H1 (cell line): ENCODE measurements around the gene CLUH. TPM values are rescaled to one million over a fixed set of nuclear protein-coding genes. Genes with fewer than 3 reads are reported as not detected.

Source experiments
- CTCF ChIA-PET: fragments of 300-600 bp; sonication (Branson Sonifier 250); formaldehyde crosslinking; loops from one replicate; lab custom pipeline; 2021; ENCODE audit not compliant: partially characterized antibody; lab: Charles Lee
- POLR2A ChIA-PET: fragments of 300-600 bp; sonication (Branson Sonifier 250); formaldehyde crosslinking; loops from one replicate; lab custom pipeline; 2021; ENCODE audit warnings: inconsistent platforms; ENCODE audit not compliant: partially characterized antibody; lab: Charles Lee
- DNase-seq, 2 experiments: peaks; one replicate each; pipeline versions ENCODE4 v3.0.0 to v3.0.0-alpha.2; 2010 to 2022; ENCODE audit warnings: low spot score in 2 of 2, low read depth in 1 of 2, mixed read lengths in 1 of 2
- FAIRE-seq: peaks from 2 replicates; lab custom pipeline; 2011; peaks lifted over from hg19 to GRCh38; lab: Jason Lieb, UNC
- H2AFZ ChIP-seq: 2 replicates; pipeline ENCODE4 v1.8.1; 2012; ENCODE audit warnings: low read length, inconsistent platforms
- H2AK5ac ChIP-seq: 2 replicates; pipeline ENCODE4 v1.6.1; 2013; ENCODE audit warnings: low read depth, low read length
- H2BK120ac ChIP-seq: replicated peaks from 2 replicates; pipeline ENCODE3; 2013; ENCODE audit warnings: low read depth, low read length, inconsistent platforms
- H2BK12ac ChIP-seq: 2 replicates; pipeline ENCODE4 v1.6.1; 2013; ENCODE audit warnings: low read depth, low read length
- H2BK15ac ChIP-seq: 2 replicates; pipeline ENCODE4 v1.6.1; 2013; ENCODE audit warnings: low read length
- H2BK20ac ChIP-seq: 2 replicates; pipeline ENCODE4 v1.6.1; 2013; ENCODE audit warnings: low read length
- H2BK5ac ChIP-seq: 2 replicates; pipeline ENCODE4 v1.6.1; 2013; ENCODE audit warnings: low read depth, low read length
- H3K14ac ChIP-seq: 2 replicates; pipeline ENCODE4 v1.6.1; 2013; ENCODE audit warnings: inconsistent platforms; ENCODE audit not compliant: insufficient read length
- H3K18ac ChIP-seq: 2 replicates; pipeline ENCODE4 v1.6.1; 2013; ENCODE audit warnings: low read length; ENCODE audit errors: extremely low read depth
- H3K23ac ChIP-seq: 2 replicates; pipeline ENCODE4 v1.6.1; 2013; ENCODE audit warnings: inconsistent platforms; ENCODE audit not compliant: insufficient read length
- H3K23me2 ChIP-seq: 2 replicates; pipeline ENCODE4 v1.6.1; 2013; ENCODE audit warnings: low read depth, low read length
- H3K27ac ChIP-seq: 2 replicates; pipeline ENCODE4 v1.6.1; 2011; ENCODE audit warnings: low read depth, low read length, inconsistent platforms
- H3K27me3 ChIP-seq, 4 experiments: replicated peaks in 1 of 4; 1 replicate in 1 of 4; 2 replicates in 3 of 4; pipeline versions ENCODE4 v1.6.1 to v1.8.1; 2011 to 2013; ENCODE audit warnings: low read length in 3 of 4, mild to moderate bottlenecking in 3 of 4, inconsistent platforms in 2 of 4, mixed read lengths in 2 of 4, moderate library complexity in 1 of 4; ENCODE audit not compliant: control insufficient read depth in 3 of 4, insufficient read depth in 3 of 4; ENCODE audit errors: extremely low read depth in 1 of 4
- H3K36me3 ChIP-seq, 4 experiments: 2 replicates each; pipeline versions ENCODE4 v1.6.1 to v1.8.1; 2011 to 2013; ENCODE audit warnings: mild to moderate bottlenecking in 4 of 4, low read length in 3 of 4, moderate library complexity in 2 of 4, control low read depth in 1 of 4, inconsistent platforms in 1 of 4; ENCODE audit not compliant: insufficient read depth in 4 of 4, control insufficient read depth in 2 of 4
- H3K4ac ChIP-seq: replicated peaks from 2 replicates; pipeline ENCODE3; 2013; ENCODE audit warnings: low read length, low read depth, mixed read lengths, inconsistent platforms; ENCODE audit not compliant: insufficient read length
- H3K4me1 ChIP-seq, 4 experiments: replicated peaks in 1 of 4; 1 replicate in 1 of 4; 2 replicates in 3 of 4; pipeline versions ENCODE4 v1.6.1 to v1.8.1; 2011 to 2013; ENCODE audit warnings: low read length in 3 of 4, inconsistent platforms in 2 of 4, mixed read lengths in 1 of 4; ENCODE audit not compliant: insufficient read depth in 4 of 4, control insufficient read depth in 3 of 4
- H3K4me2 ChIP-seq, 2 experiments: 2 replicates each; pipeline versions ENCODE4 v1.6.1 to v1.8.1; 2011 to 2013; ENCODE audit warnings: low read depth in 2 of 2, low read length in 2 of 2, control low read depth in 1 of 2, inconsistent platforms in 1 of 2, mild to moderate bottlenecking in 1 of 2; ENCODE audit not compliant: insufficient read depth in 1 of 2
- H3K4me3 ChIP-seq, 4 experiments: fragments of 200-600, 300-600 bp in 1 of 4; sonication (generic), shearing (Covaris generic), sonication (Bioruptor Twin) in 1 of 4; 2 replicates each; pipeline versions ENCODE4 v1.5.1 to v1.8.1; 2011 to 2016; ENCODE audit warnings: low read length in 4 of 4, low read depth in 3 of 4, control low read depth in 2 of 4, inconsistent platforms in 2 of 4, mild to moderate bottlenecking in 2 of 4, mixed read lengths in 1 of 4, moderate library complexity in 1 of 4; ENCODE audit not compliant: insufficient read depth in 2 of 4; ENCODE audit errors: extremely low read depth in 1 of 4
- H3K56ac ChIP-seq: replicated peaks from 2 replicates; pipeline ENCODE3; 2013; ENCODE audit warnings: low read depth, mild to moderate bottlenecking, mixed read lengths, low read length, inconsistent platforms; ENCODE audit not compliant: insufficient read length
- H3K79me1 ChIP-seq: 2 replicates; pipeline ENCODE4 v1.6.1; 2013; ENCODE audit warnings: low read depth, low read length, control low read depth
- H3K79me2 ChIP-seq, 2 experiments: 2 replicates each; pipeline versions ENCODE4 v1.6.1 to v1.8.1; 2012 to 2013; ENCODE audit warnings: low read length in 2 of 2, mild to moderate bottlenecking in 2 of 2, inconsistent platforms in 1 of 2; ENCODE audit not compliant: insufficient read depth in 2 of 2, control insufficient read depth in 1 of 2
- H3K9ac ChIP-seq, 4 experiments: replicated peaks in 1 of 4; 1 replicate in 1 of 4; 2 replicates in 3 of 4; pipeline versions ENCODE4 v1.6.1 to v1.8.1; 2011 to 2013; ENCODE audit warnings: low read depth in 3 of 4, low read length in 3 of 4, control low read depth in 2 of 4, mild to moderate bottlenecking in 2 of 4, moderate library complexity in 2 of 4, inconsistent platforms in 1 of 4; ENCODE audit errors: extremely low read depth in 1 of 4
- H3K9me3 ChIP-seq, 2 experiments: 2 replicates each; pipeline versions ENCODE4 v1.6.1 to v1.8.1; 2012 to 2013; ENCODE audit warnings: mild to moderate bottlenecking in 2 of 2, moderate library complexity in 2 of 2, control low read depth in 1 of 2, inconsistent platforms in 1 of 2, low read depth in 1 of 2, low read length in 1 of 2, mixed read lengths in 1 of 2; ENCODE audit not compliant: insufficient read depth in 2 of 2
- H4K20me1 ChIP-seq, 2 experiments: replicated peaks in 1 of 2; 2 replicates each; pipeline versions ENCODE3 to v1.8.1; 2011 to 2013; ENCODE audit warnings: inconsistent platforms in 2 of 2, low read length in 2 of 2, mild to moderate bottlenecking in 1 of 2; ENCODE audit not compliant: insufficient read depth in 2 of 2, control insufficient read depth in 1 of 2
- H4K5ac ChIP-seq: 2 replicates; pipeline ENCODE4 v1.6.1; 2013; ENCODE audit warnings: low read length, low read depth, mixed read lengths, inconsistent platforms; ENCODE audit not compliant: insufficient read length
- H4K8ac ChIP-seq: 2 replicates; pipeline ENCODE4 v1.8.0; 2013; ENCODE audit warnings: mild to moderate bottlenecking, moderate library complexity, low read length, inconsistent platforms; ENCODE audit not compliant: insufficient read depth; ENCODE audit errors: extremely low read depth
- H4K91ac ChIP-seq: replicated peaks from 2 replicates; pipeline ENCODE3; 2013; ENCODE audit warnings: low read length, mixed read lengths, inconsistent platforms; ENCODE audit not compliant: insufficient read length
- CEBPB ChIP-seq: IDR thresholded peaks from 2 replicates; pipeline ENCODE4 v1.6.1; 2012; ENCODE audit warnings: low read depth, low read length
- CREB1 ChIP-seq: IDR thresholded peaks from 2 replicates; pipeline ENCODE4 v1.6.1; 2012; ENCODE audit warnings: inconsistent platforms
- KDM4A ChIP-seq: IDR thresholded peaks from one replicate; pipeline ENCODE4 v1.7.1; 2012; ENCODE audit warnings: low read depth, mild to moderate bottlenecking, moderate library complexity, low read length, inconsistent platforms; ENCODE audit not compliant: severe bottlenecking
- KDM5A ChIP-seq: fragments of 200-600 bp; IDR thresholded peaks from 2 replicates; pipeline ENCODE4 v1.7.1; 2012; ENCODE audit warnings: mild to moderate bottlenecking, low read length, inconsistent platforms, mixed read lengths
- SIX5 ChIP-seq: IDR thresholded peaks from 2 replicates; pipeline ENCODE4 v1.6.1; 2011; ENCODE audit warnings: mild to moderate bottlenecking, low read depth, low read length
- WGBS, 2 experiments: shearing (Covaris generic) in 1 of 2; methylation state at CpG; one replicate each; pipeline versions ENCODE4 v1.1.6 to v1.1.7; 2013 to 2015; ENCODE audit warnings: low lambda C conversion rate in 2 of 2, mixed read lengths in 2 of 2, inconsistent platforms in 1 of 2, low coverage in 1 of 2, missing lambda C conversion rate in 1 of 2; ENCODE audit not compliant: insufficient replicate concordance in 2 of 2, insufficient coverage in 1 of 2, insufficient read length in 1 of 2; ENCODE audit errors: extremely low coverage in 1 of 2, missing lambda C conversion rate in 1 of 2; 5-methylcytosine and 5-hydroxymethylcytosine counted together
- polyA plus RNA-seq, 7 experiments: library from polyadenylated mRNA; depleted of rRNA in 3 of 7; stranded (reverse) in 5 of 7; unstranded in 2 of 7; fragments of >200 nt in 5 of 7; fragments of 200-250 nt in 2 of 7; gene quantifications; 1 replicate in 5 of 7; 2 replicates in 1 of 7; 4 replicates in 1 of 7; pipeline versions ENCODE4 v1.2.1 to v1.2.3, GENCODE V29; 2011 to 2013; ENCODE audit warnings: missing spikeins in 2 of 7, mixed read lengths in 2 of 7
- total RNA-seq: library from RNA; stranded (reverse); fragmentation: NEBNext Ultra II Directional; extraction: Animal tissue kit (Norgen Biotek cat#: 25700); gene quantifications from 2 replicates; pipeline ENCODE4 v1.2.1, GENCODE V29; 2021
- TF ChIP-seq, protein P1 (sequence below): IDR thresholded peaks from 2 replicates; pipeline ENCODE4 v1.6.1; 2012; ENCODE audit warnings: inconsistent platforms

CLUH gene
- total and polyA plus RNA-seq, 2 of the 8 experiments (the other 6 are each of a cell fraction or from before 2014, with no cell fraction given): 33.6 to 98.6 TPM

DNA sequence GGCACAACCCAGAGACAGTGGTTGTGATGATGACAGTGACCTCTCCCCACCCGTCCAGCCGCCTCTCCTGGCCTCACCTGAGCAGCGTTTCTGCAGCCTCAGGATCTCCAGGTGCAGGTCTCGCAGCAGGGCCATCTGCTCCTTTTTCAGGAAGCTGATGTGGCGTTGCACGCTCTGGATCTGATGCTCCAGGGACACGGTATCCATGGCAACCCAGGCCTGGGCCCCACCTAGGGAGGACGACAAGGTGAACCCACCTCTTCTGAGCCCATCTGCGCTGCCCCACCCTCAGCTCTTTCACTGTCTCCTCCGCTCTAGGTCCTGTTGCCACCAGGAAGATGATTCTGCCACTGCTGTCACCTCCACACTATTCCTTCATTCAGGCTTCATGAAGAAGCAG, 23.4 kb upstream of the CLUH start:
- Histone ChIP-seq H3K4me2 (no peak overlapping the region), H3K9ac (no peak overlapping the region), H3K23ac (no peak overlapping the region), H3K18ac (no peak overlapping the region), H2BK5ac (no peak overlapping the region), H3K4me1 (no peaks in the 10 kb centered on the region), H3K14ac (no peak overlapping the region), H3K4ac (no peak overlapping the region), H2AK5ac (no peak overlapping the region), H3K9me3 (no peaks in the 10 kb centered on the region), H3K79me2 (no peaks in the 10 kb centered on the region), H2AFZ (no peak overlapping the region), H2BK15ac (no peak overlapping the region), H4K20me1 (peaks cover 2 to 3% of the 10 kb centered on the region in 2 experiments), H3K56ac (no peak overlapping the region), H2BK20ac (no peak overlapping the region), H3K36me3 (peaks cover 0 to 7% (median 1%) of the 10 kb centered on the region in 4 experiments; a peak in 3 of 8 replicates), H3K27ac (no peak overlapping the region), H4K8ac (no peak overlapping the region), H2BK120ac (no peak overlapping the region), H3K79me1 (no peaks in the 10 kb centered on the region), H4K5ac (no peak overlapping the region), H2BK12ac (no peak overlapping the region), H4K91ac (no peak overlapping the region), H3K23me2 (no peaks in the 10 kb centered on the region; the same call in 1 of the 2 replicates), H3K27me3 (no peaks in the 10 kb centered on the region), H3K4me3 (no peak overlapping the region)
- 90% methylated on average over 10 of the region's 10 CpGs; no CpG with 5 or more reads in 1 of the 2 experiments for WGBS, 2 experiments
- no peak for DNase-seq
- ChIA-PET POLR2A (interaction anchor here (1.4 to 1.5 kb wide), 2 partner anchors 10 to 24 kb away, joined by 3 to 6 read pairs; no protein-coding TSS in a partner anchor), CTCF (interaction anchor here (0.7 to 2.0 kb wide), 2 partner anchors 12 to 16 kb away, joined by 4 to 6 read pairs; no protein-coding TSS in a partner anchor)
- FAIRE-seq: no peak
- TF ChIP-seq KDM5A (no peak), CREB1 (no peak), CEBPB (no peak), SIX5 (no peak), KDM4A (no peak)
- TF ChIP-seq, protein P1, sequence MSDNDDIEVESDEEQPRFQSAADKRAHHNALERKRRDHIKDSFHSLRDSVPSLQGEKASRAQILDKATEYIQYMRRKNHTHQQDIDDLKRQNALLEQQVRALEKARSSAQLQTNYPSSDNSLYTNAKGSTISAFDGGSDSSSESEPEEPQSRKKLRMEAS: no peak
